GM12878 (cell line): Measurements from ENCODE around the gene KRT81.

Experiments
- MTA3 ChIP-seq: IDR thresholded peaks from 2 replicates; pipeline ENCODE4 v1.6.1; 2012; ENCODE audit warnings: low read length, inconsistent platforms, borderline replicate concordance
- NFIC ChIP-seq: IDR thresholded peaks from 2 replicates; pipeline ENCODE4 v1.6.1; 2012; ENCODE audit warnings: low read depth, mild to moderate bottlenecking, inconsistent platforms, low read length, moderate library complexity
- RAD21 ChIP-seq: IDR thresholded peaks from 2 replicates; pipeline ENCODE4 v1.6.1; 2011; ENCODE audit warnings: mild to moderate bottlenecking, low read depth, low read length, moderate library complexity; ENCODE audit not compliant: insufficient read depth

DNA sequence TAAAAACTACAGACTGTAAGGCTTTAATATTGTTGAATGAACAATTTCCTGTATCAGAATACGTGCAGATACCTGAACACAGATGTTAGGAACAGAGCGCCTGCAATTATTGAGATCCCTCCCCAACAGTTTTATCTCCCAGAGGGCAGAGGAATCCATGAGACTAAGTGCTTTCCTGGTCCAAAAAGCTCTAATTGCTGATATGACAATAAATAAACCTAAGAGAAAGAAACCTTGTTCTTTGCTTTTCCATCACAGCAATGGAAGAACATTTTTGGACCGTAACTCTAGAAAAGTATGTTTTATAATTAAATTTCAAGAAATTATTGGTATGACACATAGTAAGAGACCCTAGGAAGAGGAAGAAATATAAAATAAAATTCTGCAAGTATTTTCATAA, 42.9 kb upstream of the KRT81 start:
- TF ChIP-seq RAD21 = no peak
- no peak for TF ChIP-seq NFIC
- no peak for TF ChIP-seq MTA3
